Bronchial epithelial cell (primary cell): ENCODE measurements around the gene SLK. TPM values are rescaled to one million over a fixed set of nuclear protein-coding genes. Genes with fewer than 3 reads are reported as not detected.

ENCODE experiments used
- DNase-seq: peaks from one replicate; pipeline ENCODE4 v3.0.0-alpha.2; 2010; ENCODE audit warnings: low read depth
- FAIRE-seq: peaks from 2 replicates; lab custom pipeline; 2011; peaks lifted over from hg19 to GRCh38; lab: Jason Lieb, UNC
- H3K27me3 ChIP-seq: 2 replicates; pipeline ENCODE4 v1.5.1; 2011; ENCODE audit warnings: low read length; ENCODE audit not compliant: control insufficient read depth, insufficient read depth
- H3K36me3 ChIP-seq: 2 replicates; pipeline ENCODE4 v1.5.1; 2011; ENCODE audit warnings: low read length; ENCODE audit not compliant: control insufficient read depth, insufficient read depth
- H3K4me3 ChIP-seq: 2 replicates; pipeline ENCODE4 v1.5.1; 2011; ENCODE audit warnings: mild to moderate bottlenecking, low read depth, low read length, control low read depth
- total RNA-seq: library from RNA; depleted of rRNA; stranded (reverse); fragments of >200 nt; gene quantifications from 2 replicates; pipeline ENCODE4 v1.2.1, GENCODE V29; 2014
- TF ChIP-seq, protein P1 (sequence below): IDR thresholded peaks from 2 replicates; pipeline ENCODE4 v1.5.1; 2011; ENCODE audit warnings: mild to moderate bottlenecking, moderate library complexity, low read length, control low read depth, inconsistent platforms; ENCODE audit not compliant: insufficient read depth, severe bottlenecking

SLK gene
- total RNA-seq, 1 donor from 2014 or later = 85.3 TPM

DNA sequence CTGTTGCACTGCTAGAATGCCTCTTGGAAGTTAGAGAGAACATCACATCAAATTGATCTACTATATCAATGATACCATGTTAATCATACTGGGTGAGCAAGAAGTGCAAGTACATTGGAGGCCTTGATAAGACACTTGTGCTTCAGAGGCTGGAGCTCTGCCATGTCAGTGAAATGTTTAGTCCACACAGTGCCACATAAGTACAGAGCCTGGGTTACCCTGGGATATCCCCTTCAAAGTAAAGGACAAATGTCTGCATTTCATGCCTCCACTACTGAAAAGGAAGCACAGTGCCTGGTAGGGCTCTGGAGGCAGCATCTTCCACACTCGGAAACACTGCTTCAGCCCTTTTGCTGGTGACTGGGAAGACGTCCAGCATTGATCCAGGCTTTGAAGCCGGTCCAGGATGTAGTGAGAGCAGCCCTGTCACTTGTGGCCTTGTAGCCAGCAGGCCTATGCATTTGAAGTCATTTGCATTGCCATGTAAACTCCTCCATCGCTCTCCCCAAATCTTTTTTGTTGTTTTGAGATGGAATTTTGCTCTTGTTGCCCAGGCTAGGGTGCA is 33.3 kb upstream of the SLK start:
- no peak for DNase-seq
- peak; percentile 66 for FAIRE-seq
- Histone ChIP-seq H3K27me3 (no peaks in the 10 kb centered on the region), H3K36me3 (no peaks in the 10 kb centered on the region), H3K4me3 (no peak overlapping the region)
- TF ChIP-seq, protein P1, sequence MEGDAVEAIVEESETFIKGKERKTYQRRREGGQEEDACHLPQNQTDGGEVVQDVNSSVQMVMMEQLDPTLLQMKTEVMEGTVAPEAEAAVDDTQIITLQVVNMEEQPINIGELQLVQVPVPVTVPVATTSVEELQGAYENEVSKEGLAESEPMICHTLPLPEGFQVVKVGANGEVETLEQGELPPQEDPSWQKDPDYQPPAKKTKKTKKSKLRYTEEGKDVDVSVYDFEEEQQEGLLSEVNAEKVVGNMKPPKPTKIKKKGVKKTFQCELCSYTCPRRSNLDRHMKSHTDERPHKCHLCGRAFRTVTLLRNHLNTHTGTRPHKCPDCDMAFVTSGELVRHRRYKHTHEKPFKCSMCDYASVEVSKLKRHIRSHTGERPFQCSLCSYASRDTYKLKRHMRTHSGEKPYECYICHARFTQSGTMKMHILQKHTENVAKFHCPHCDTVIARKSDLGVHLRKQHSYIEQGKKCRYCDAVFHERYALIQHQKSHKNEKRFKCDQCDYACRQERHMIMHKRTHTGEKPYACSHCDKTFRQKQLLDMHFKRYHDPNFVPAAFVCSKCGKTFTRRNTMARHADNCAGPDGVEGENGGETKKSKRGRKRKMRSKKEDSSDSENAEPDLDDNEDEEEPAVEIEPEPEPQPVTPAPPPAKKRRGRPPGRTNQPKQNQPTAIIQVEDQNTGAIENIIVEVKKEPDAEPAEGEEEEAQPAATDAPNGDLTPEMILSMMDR = no peak

DNA sequence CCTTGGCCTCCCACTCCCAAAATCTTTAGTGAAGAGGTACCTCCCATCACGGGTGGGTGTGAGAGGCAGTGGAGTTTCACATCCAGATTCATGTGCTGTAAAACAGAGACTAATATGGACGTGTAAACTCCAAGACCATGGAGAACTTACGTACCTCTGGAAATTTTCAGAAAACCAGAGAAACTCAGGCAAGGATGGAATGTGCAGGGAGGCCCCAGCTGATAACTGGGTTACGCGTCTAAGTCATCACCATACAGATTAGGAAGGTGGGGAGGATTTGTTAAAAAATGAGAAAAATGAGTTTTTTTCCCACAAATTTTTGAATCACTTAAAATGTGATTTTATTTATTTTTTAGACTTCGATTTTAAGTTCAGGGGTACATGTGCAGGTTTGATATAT is 32.6 kb upstream of the SLK start:
- TF ChIP-seq, protein P1 = no peak
- no peak for DNase-seq
- Histone ChIP-seq H3K4me3 (no peak overlapping the region), H3K36me3 (no peaks in the 10 kb centered on the region), H3K27me3 (no peaks in the 10 kb centered on the region)
- FAIRE-seq = no peak

DNA sequence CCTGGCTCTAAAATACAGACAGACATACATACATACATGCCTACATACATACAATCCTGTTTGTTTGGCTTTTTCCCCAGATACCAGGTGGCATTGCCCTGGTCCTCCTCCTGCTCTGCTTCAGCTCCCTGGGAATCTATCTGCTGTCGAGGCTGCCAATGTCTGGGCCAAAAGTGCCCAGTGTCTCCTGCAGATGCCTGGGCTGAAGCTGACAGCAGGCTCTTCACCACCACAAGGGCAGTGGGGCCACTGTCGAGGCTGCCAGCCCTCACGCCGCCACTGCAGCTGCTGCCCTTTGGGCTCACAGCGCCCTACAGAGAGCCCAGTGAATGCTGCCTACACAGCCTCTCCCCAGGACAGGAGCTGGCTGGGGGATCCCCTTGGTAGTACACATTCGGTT is 30.9 kb upstream of the SLK start:
- TF ChIP-seq, protein P1 = no peak
- DNase-seq = no peak
- FAIRE-seq = no peak

DNA sequence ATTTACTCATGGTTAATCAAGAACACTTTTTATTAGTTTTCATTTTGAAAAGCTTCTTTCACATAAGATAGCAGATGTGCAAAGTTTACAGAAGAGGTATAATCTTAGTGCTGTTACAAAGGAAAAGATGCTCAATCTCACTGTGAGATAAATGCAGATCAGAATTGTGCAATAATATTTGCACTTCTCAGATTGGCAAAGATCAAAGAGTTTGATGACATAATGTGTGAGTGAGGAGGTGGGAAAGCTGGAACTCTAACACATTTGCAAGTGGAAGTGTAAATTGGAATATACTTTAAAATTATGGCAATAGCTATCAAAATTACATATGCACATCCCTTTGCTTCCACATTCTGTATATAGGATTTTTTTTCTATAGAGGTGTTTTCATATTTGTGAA is 27.4 kb upstream of the SLK start:
- FAIRE-seq (no peak), DNase-seq (no peak)
- Histone ChIP-seq H3K27me3 (no peaks in the 10 kb centered on the region), H3K36me3 (no peaks in the 10 kb centered on the region), H3K4me3 (no peak overlapping the region)
- TF ChIP-seq, protein P1 = no peak

More for the DNA sequence above, 30.9 kb upstream of the SLK start:
- Histone ChIP-seq H3K27me3 (no peaks in the 10 kb centered on the region), H3K4me3 (no peak overlapping the region), H3K36me3 (no peaks in the 10 kb centered on the region)

DNA sequence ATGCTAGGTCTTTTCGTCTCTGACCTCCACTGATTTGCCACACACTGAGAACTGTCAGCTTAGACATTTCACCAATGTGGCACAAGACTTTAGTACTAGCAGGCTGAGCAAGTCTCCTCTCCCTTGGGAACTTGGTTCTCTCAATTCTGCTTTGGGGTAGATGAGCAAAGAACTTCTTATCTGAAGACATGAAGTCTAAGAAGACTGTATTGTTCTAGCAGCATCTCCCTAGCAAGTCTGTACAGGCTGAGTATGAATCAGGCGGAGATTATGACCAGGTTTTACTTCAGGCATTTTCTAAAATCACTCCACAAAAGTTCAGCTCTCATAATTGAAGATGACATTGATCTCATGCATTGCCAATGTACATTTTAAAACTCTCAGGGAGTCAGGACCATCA is 25.1 kb upstream of the SLK start:
- Histone ChIP-seq H3K27me3 (no peaks in the 10 kb centered on the region), H3K4me3 (no peak overlapping the region), H3K36me3 (no peaks in the 10 kb centered on the region)
- DNase-seq (peak; percentile 97), FAIRE-seq (peak; percentile 52)
- TF ChIP-seq, protein P1 = no peak

DNA sequence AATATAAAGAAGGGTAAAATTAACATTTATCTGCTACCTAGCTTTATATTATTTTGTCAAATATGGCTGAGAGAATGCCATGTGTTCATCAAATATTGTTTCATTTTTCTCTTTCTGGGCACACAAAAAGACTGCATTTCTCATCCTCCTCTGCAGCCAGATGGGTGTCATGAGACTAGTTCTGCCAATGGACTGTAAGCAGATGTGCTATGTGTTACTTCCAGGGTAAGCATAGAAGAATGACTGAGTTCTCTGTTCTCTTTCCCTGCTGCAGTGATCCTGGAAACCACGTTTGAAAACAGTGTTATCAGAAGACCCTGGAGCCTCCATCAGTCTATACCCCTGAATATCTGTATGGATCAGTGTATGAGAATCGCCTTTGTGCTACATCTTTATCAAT is 24.1 kb upstream of the SLK start:
- H3K27me3 ChIP-seq = no peaks in the 10 kb centered on the region
- H3K36me3 ChIP-seq = no peaks in the 10 kb centered on the region
- FAIRE-seq (no peak), DNase-seq (no peak)
- TF ChIP-seq, protein P1 = no peak
- H3K4me3 ChIP-seq = no peak overlapping the region
